ENCODE measurements around the gene TPM1. TPM values are rescaled to one million over a fixed set of nuclear protein-coding genes. Genes with fewer than 3 reads are reported as not detected.

The TPM1 gene
- total RNA-seq, 1 donor from 2014 or later: 498 TPM

DNA sequence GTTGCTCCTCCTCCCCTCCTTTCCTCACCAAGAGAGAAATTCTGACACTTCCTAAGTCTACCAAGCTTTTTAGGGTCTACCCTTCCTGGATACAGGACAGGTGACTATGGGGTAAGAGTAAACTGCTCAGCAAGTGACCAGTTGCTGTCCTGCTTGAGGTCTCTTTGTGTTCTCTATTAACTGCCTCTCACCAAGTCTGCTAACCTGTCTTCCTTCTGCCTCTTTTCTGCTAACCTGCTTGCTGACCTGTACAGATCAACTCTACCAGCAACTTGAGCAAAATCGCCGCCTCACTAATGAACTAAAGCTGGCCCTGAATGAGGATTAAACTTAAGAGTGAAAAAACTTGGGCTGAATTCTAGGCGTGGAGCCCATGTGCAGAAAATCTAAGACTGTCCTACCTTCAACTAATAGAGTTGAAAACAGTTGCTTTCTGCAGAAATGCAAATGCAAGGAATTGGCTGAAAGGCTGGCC lies 27.1 kb downstream of the TPM1 start:
- Histone ChIP-seq H3K9me3 (no peaks in the 10 kb centered on the region), H3K27me3 (no peaks in the 10 kb centered on the region), H3K27ac (no peak overlapping the region), H3K4me3 (no peak overlapping the region), H3K36me3 (peaks cover 0 to 28% of the 10 kb centered on the region in 2 donors), H3K4me1 (no peaks in the 10 kb centered on the region)
- TF ChIP-seq POLR2A (IDR thresholded peaks at IDR 0.05) (no peak), POLR2AphosphoS5 (IDR thresholded peaks at IDR 0.05; ENCODE audit: insufficient read depth in 1 of 2, low read depth in 1 of 2) (no peak), CTCF (IDR thresholded peaks at IDR 0.05) (no peak)
- intact Hi-C loops (cut with DNase I): no loop called here
- DNase-seq (ENCODE audit: extremely low spot score in 2 of 2): no peak

GRCh38 chr15:63070681-63071129 lies 28.2 kb downstream of the TPM1 start:
- no peaks in the 10 kb centered on the region for H3K27me3 ChIP-seq
- H3K36me3 ChIP-seq: peaks cover 0 to 18% of the 10 kb centered on the region in 2 donors
- H3K27ac ChIP-seq: no peak overlapping the region
- no peaks in the 10 kb centered on the region for H3K9me3 ChIP-seq
- TF ChIP-seq CTCF (IDR thresholded peaks at IDR 0.05) (no peak), POLR2AphosphoS5 (IDR thresholded peaks at IDR 0.05; ENCODE audit: insufficient read depth in 1 of 2, low read depth in 1 of 2) (no peak), POLR2A (IDR thresholded peaks at IDR 0.05) (no peak)
- no peak for DNase-seq (ENCODE audit: extremely low spot score in 2 of 2)
- H3K4me3 ChIP-seq: no peak overlapping the region
- peaks cover 10% of the 10 kb centered on the region for H3K4me1 ChIP-seq
- intact Hi-C loops (cut with DNase I): no loop called here

DNA sequence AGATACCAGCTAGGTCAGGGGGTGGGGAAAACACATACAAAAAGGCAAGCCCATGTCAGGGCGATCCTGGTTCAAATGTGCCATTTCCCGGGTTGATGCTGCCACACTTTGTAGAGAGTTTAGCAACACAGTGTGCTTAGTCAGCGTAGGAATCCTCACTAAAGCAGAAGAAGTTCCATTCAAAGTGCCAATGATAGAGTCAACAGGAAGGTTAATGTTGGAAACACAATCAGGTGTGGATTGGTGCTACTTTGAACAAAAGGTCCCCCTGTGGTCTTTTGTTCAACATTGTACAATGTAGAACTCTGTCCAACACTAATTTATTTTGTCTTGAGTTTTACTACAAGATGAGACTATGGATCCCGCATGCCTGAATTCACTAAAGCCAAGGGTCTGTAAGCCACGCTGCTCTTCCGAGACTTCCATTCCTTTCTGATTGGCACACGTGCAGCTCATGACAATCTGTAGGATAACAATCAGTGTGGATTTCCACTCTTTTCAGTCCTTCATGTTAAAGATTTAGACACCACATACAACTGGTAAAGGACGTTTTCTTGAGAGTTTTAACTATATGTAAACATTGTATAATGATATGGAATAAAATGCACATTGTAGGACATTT lies 28.9 kb downstream of the TPM1 start:
- intact Hi-C loops (cut with DNase I): no loop called here
- Histone ChIP-seq H3K4me1 (peaks cover 15% of the 10 kb centered on the region), H3K27me3 (no peaks in the 10 kb centered on the region), H3K36me3 (peaks cover 0 to 18% of the 10 kb centered on the region in 2 donors), H3K9me3 (no peaks in the 10 kb centered on the region), H3K4me3 (no peak overlapping the region), H3K27ac (no peak overlapping the region)
- DNase-seq (ENCODE audit: extremely low spot score in 2 of 2): no peak
- TF ChIP-seq POLR2A (IDR thresholded peaks at IDR 0.05): no peak
- TF ChIP-seq CTCF (IDR thresholded peaks at IDR 0.05): no peak
- no peak for TF ChIP-seq POLR2AphosphoS5 (IDR thresholded peaks at IDR 0.05; ENCODE audit: insufficient read depth in 1 of 2, low read depth in 1 of 2)

GRCh38 chr15:63072023-63072650 lies 29.6 kb downstream of the TPM1 start:
- H3K36me3 ChIP-seq: peaks cover 0 to 18% of the 10 kb centered on the region in 2 donors
- peaks cover 15% of the 10 kb centered on the region for H3K4me1 ChIP-seq
- no peak overlapping the region for H3K4me3 ChIP-seq
- DNase-seq (ENCODE audit: extremely low spot score in 2 of 2): no peak
- no peaks in the 10 kb centered on the region for H3K27me3 ChIP-seq
- intact Hi-C loops (cut with DNase I): no loop called here
- H3K27ac ChIP-seq: no peak overlapping the region
- TF ChIP-seq POLR2AphosphoS5 (IDR thresholded peaks at IDR 0.05; ENCODE audit: insufficient read depth in 1 of 2, low read depth in 1 of 2) (no peak), POLR2A (IDR thresholded peaks at IDR 0.05) (no peak), CTCF (IDR thresholded peaks at IDR 0.05) (no peak)
- H3K9me3 ChIP-seq: no peaks in the 10 kb centered on the region

GRCh38 chr15:63072809-63073277 lies 30.3 kb downstream of the TPM1 start:
- Histone ChIP-seq H3K4me1 (peaks cover 15% of the 10 kb centered on the region), H3K27me3 (no peaks in the 10 kb centered on the region), H3K27ac (no peak overlapping the region), H3K9me3 (no peaks in the 10 kb centered on the region), H3K36me3 (peaks cover 0 to 15% of the 10 kb centered on the region in 2 donors), H3K4me3 (no peak overlapping the region)
- TF ChIP-seq CTCF (IDR thresholded peaks at IDR 0.05) (no peak), POLR2AphosphoS5 (IDR thresholded peaks at IDR 0.05; ENCODE audit: insufficient read depth in 1 of 2, low read depth in 1 of 2) (no peak), POLR2A (IDR thresholded peaks at IDR 0.05) (no peak)
- DNase-seq (ENCODE audit: extremely low spot score in 2 of 2): no peak
- intact Hi-C loops (cut with DNase I): no loop called here

Measured in vagina (tissue), 2 donors.